Heart right ventricle (tissue), 16 donors: ENCODE measurements around the gene GFRA3. TPM values are rescaled to one million over a fixed set of nuclear protein-coding genes. Genes with fewer than 3 reads are reported as not detected.

Source experiments
- ATAC-seq, 8 donors: fragments of 200-7000 bp; cut with Tn5 transposase; one replicate each; pipeline ENCODE4 v1.9.1; 2020; ENCODE audit warnings: mild to moderate bottlenecking in 8 of 8, moderate library complexity in 8 of 8, moderate number of reproducible peaks in 1 of 8
- DNase-seq, 2 donors: peaks; one replicate each; pipeline ENCODE4 v3.0.0-alpha.2; 2020
- H3K27ac ChIP-seq, 10 donors: fragments of 200-600 bp; sonication (generic) in 2 of 10; one replicate each; pipeline versions ENCODE4 v1.5.0 to v1.8.0; 2020 to 2022; ENCODE audit warnings: mild to moderate bottlenecking in 3 of 10
- H3K27me3 ChIP-seq, 7 donors: fragments of 200-600 bp; one replicate each; pipeline ENCODE4 v1.8.0; 2021 to 2022; ENCODE audit warnings: mild to moderate bottlenecking in 2 of 7
- H3K36me3 ChIP-seq, 9 donors: fragments of 200-600 bp; sonication (generic) in 1 of 9; one replicate each; pipeline versions ENCODE4 v1.5.0 to v1.8.0; 2020 to 2022; ENCODE audit warnings: mild to moderate bottlenecking in 2 of 9
- H3K4me1 ChIP-seq, 9 donors: fragments of 200-600 bp; sonication (generic) in 1 of 9; one replicate each; pipeline versions ENCODE4 v1.5.0 to v1.8.0; 2020 to 2022; ENCODE audit warnings: mild to moderate bottlenecking in 4 of 9
- H3K4me3 ChIP-seq, 10 donors: fragments of 200-600 bp; sonication (generic) in 2 of 10; one replicate each; pipeline versions ENCODE4 v1.5.0 to v1.8.0; 2020 to 2022; ENCODE audit warnings: mild to moderate bottlenecking in 7 of 10, moderate library complexity in 2 of 10
- H3K9me3 ChIP-seq, 11 donors: fragments of 200-600 bp in 10 of 11; sonication (generic) in 2 of 11; one replicate each; pipeline versions ENCODE4 v1.5.0 to v1.8.0; 2013 to 2022; ENCODE audit warnings: mild to moderate bottlenecking in 2 of 11, control low read depth in 1 of 11, moderate library complexity in 1 of 11
- WGBS, 2 donors: extraction: QIAGEN DNeasy Blood & Tissue Kit; methylation state at CpG; one replicate each; pipeline ENCODE4 v1.1.7; 2013; ENCODE audit warnings: inconsistent platforms in 1 of 2; 5-methylcytosine and 5-hydroxymethylcytosine counted together
- intact Hi-C, 10 donors: fragments of 100-400 bp; cut with DNase I; formaldehyde crosslinking; loops; one replicate each; pipeline versions ENCODE4 v1.11.1 to v1.14.2; 2022
- polyA plus RNA-seq, 2 donors: library from polyadenylated mRNA; stranded (reverse); fragments of 200-250 nt; gene quantifications; one replicate each; pipeline ENCODE4 v1.2.3, GENCODE V29; 2013
- total RNA-seq, 10 donors: library from RNA; stranded (reverse); fragmentation: NEBNext Ultra II Directional in 3 of 10; extraction: Animal tissue kit (Norgen Biotek cat#: 25700) in 3 of 10; gene quantifications; one replicate each; pipeline versions ENCODE4 v1.2.1 to v1.2.4, GENCODE V29; 2021 to 2023
- TF ChIP-seq, protein P1 (sequence below), 9 donors: fragments of 200-600 bp; sonication (generic) in 2 of 9; IDR thresholded peaks; one replicate each; pipeline versions ENCODE4 v1.5.0 to v1.8.0; 2021 to 2022; ENCODE audit warnings: antibody characterized with exemption in 9 of 9, mild to moderate bottlenecking in 5 of 9, moderate library complexity in 1 of 9
- donor health status: Arrhythmogenic right ventricular cardiomyopathy.
- donor health status: ischemic (EF 13 %, LVEDD 7.1; RV severe dilation, severe dysfunction).
- donor health status: healthy with polysubstance abuse.
- donor health status: DM: no; HTN: yes; CAD: no.
- donor health status: DM: no; HTN: no; CAD: no.
- donor health status: ischemic (EF 25% LVEDD 6.9; RV normal size, moderate dysfunction).
- donor health status: ischemic (EF 25% LVEDD 5.7; RV mildly dilated, moderate dysfunction).
- donor health status: healthy.
- donor health status: DM: yes; HTN: yes; CAD: no.
- donor health status: Ischemic cardiomyopathy.
- donor health status: ischemic (EF 35%, LVEDD 5.7; RV mildly dilated, moderate dysfunction).
- donor health status: nonischemic (EF 11% LVEDD 7.7; RV severe dilation, severe dysfunction).
- donor health status: DM: yes; HTN: yes; CAD: no.
- donor health status: PGD.
- donor health status: ischemic (EF 29% LVEDD 5.4; RV normal size, mild dysfunction).
- donor health status: nonischemic (EF 23%, LVEDD 6.1; RV moderate dilation, normal function).

The GFRA3 gene
- total and polyA plus RNA-seq, 12 donors: 0.15 to 1.7 (median 0.87) TPM; not detected in 1

GRCh38 chr5:138229387-138229786, 45.0 kb downstream of the GFRA3 start:
- H3K4me1 ChIP-seq: peaks cover 0 to 19% (median 14%) of the 10 kb centered on the region in 9 donors
- intact Hi-C loops: loop anchor here in 2 of 10 donors (10.0 kb wide), 2 partner anchors 55 to 125 kb away; partner anchors contain the start of gene KDM3B (in 1 of the 2)
- DNase-seq: no peak
- no peak overlapping the region for H3K4me3 ChIP-seq
- no peaks in the 10 kb centered on the region for H3K27me3 ChIP-seq
- peaks cover 0 to 19% (median 0%) of the 10 kb centered on the region in 11 donors for H3K9me3 ChIP-seq
- TF ChIP-seq, protein P1, sequence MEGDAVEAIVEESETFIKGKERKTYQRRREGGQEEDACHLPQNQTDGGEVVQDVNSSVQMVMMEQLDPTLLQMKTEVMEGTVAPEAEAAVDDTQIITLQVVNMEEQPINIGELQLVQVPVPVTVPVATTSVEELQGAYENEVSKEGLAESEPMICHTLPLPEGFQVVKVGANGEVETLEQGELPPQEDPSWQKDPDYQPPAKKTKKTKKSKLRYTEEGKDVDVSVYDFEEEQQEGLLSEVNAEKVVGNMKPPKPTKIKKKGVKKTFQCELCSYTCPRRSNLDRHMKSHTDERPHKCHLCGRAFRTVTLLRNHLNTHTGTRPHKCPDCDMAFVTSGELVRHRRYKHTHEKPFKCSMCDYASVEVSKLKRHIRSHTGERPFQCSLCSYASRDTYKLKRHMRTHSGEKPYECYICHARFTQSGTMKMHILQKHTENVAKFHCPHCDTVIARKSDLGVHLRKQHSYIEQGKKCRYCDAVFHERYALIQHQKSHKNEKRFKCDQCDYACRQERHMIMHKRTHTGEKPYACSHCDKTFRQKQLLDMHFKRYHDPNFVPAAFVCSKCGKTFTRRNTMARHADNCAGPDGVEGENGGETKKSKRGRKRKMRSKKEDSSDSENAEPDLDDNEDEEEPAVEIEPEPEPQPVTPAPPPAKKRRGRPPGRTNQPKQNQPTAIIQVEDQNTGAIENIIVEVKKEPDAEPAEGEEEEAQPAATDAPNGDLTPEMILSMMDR (IDR thresholded peaks at IDR 0.05): no peak
- no peaks in the 10 kb centered on the region for H3K36me3 ChIP-seq
- 64 to 72% methylated on average over 6 of the region's 6 CpGs for WGBS, 2 donors
- no peak for ATAC-seq
- H3K27ac ChIP-seq: peak overlapping the region in 4 of 10 donors; percentile 33 to 76 (median 72)

DNA sequence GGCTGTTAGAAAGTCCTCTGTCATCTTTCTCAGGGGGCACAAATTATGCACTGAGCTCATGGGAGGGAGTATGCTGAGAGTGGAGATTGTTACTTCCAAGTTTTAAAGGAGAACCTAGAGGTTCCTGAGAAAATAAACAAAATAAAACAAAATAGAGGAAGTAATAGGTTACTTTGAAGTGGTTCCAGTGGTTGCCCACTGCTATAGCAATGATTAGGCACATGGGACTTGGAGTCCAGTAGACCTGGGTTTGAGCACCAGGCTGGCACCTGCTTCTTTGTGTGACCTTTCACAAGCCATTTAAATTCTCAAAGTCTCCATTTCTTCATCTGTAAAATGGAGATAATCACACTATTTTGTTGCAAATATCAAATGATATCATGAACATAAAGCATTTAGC, 47.5 kb downstream of the GFRA3 start:
- no peaks in the 10 kb centered on the region for H3K36me3 ChIP-seq
- no peaks in the 10 kb centered on the region for H3K27me3 ChIP-seq
- TF ChIP-seq, protein P1 (IDR thresholded peaks at IDR 0.05): no peak
- intact Hi-C loops: loop anchor here in 2 of 10 donors (10.0 kb wide), 2 partner anchors 58 to 128 kb away; partner anchors contain the start of gene KDM3B (in 1 of the 2)
- peaks cover 0 to 27% (median 14%) of the 10 kb centered on the region in 9 donors for H3K4me1 ChIP-seq
- no peak overlapping the region for H3K27ac ChIP-seq
- H3K9me3 ChIP-seq: peaks cover 0 to 19% (median 0%) of the 10 kb centered on the region in 11 donors
- no peak overlapping the region for H3K4me3 ChIP-seq
- ATAC-seq (no peak), DNase-seq (no peak)

- no peak for DNase-seq
- Histone ChIP-seq H3K36me3 (no peaks in the 10 kb centered on the region), H3K4me3 (no peak overlapping the region), H3K4me1 (peaks cover 0 to 9% (median 1%) of the 10 kb centered on the region in 9 donors), H3K27ac (no peak overlapping the region), H3K9me3 (peaks cover 0 to 19% (median 0%) of the 10 kb centered on the region in 11 donors), H3K27me3 (peaks cover 0 to 3% (median 0%) of the 10 kb centered on the region in 7 donors)
- 74 to 82% methylated on average over 6 of the region's 6 CpGs for WGBS, 2 donors
- ATAC-seq: no peak
- intact Hi-C loops: loop anchor here in 5 of 10 donors (5.0 to 10.0 kb wide), 4 partner anchors 58 to 130 kb away; partner anchors contain the start of gene KDM3B (in 1 of the 5)
- TF ChIP-seq, protein P1 (IDR thresholded peaks at IDR 0.05): no peak
Observed at GRCh38 chr5:138224712-138225111, 49.7 kb downstream of the GFRA3 start.

DNA sequence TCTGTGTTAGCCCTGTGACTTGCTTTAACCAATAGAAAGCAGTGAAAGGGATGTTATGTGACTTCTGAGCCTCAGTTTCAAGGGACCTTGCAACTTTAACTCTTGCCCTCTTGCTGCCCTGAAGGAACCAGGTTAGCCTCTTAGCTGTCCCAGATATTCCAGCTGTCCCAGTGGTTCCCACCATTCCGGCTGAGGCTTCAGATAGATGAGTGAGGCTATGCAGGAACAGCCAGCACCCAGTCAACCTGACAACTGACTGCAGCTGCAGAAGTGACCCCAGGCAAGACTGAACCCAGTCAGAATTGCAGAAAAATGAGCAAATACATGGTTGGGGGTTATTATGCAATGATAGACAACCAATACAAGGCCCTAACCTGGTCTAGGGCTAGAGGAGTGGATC, 50.9 kb downstream of the GFRA3 start:
- H3K27me3 ChIP-seq: peaks cover 0 to 3% (median 0%) of the 10 kb centered on the region in 7 donors
- DNase-seq (no peak), ATAC-seq (no peak)
- no peak overlapping the region for H3K4me3 ChIP-seq
- intact Hi-C loops: loop anchor here (2.0 to 10.0 kb wide), 5 partner anchors 59 to 131 kb away; partner anchors contain the start of gene KDM3B (in 1 of the 10)
- TF ChIP-seq, protein P1 (IDR thresholded peaks at IDR 0.05): no peak
- H3K36me3 ChIP-seq: no peaks in the 10 kb centered on the region
- peaks cover 0 to 19% (median 0%) of the 10 kb centered on the region in 11 donors for H3K9me3 ChIP-seq
- 91 to 96% methylated on average over 1 of the region's 1 CpG for WGBS, 2 donors
- no peak overlapping the region for H3K27ac ChIP-seq
- peaks cover 0 to 8% (median 0%) of the 10 kb centered on the region in 9 donors for H3K4me1 ChIP-seq
